Measurements from ENCODE around the gene RND1.

Gene RND1

GRCh38 chr12:48828841-48829575, 36.7 kb downstream of the RND1 start:
- H4K8ac ChIP-seq (ENCODE audit: low read length) = no peak overlapping the region
- H3K4me2 ChIP-seq (ENCODE audit: low read length, poor library complexity, severe bottlenecking) = no peak overlapping the region
- H3K4me1 ChIP-seq (ENCODE audit: control insufficient read depth, insufficient read depth, low read depth, low read length) = no peaks in the 10 kb centered on the region
- no peak for DNase-seq
- no peak overlapping the region for H3K27ac ChIP-seq (ENCODE audit: low read length, poor library complexity, severe bottlenecking)
- H3K9ac ChIP-seq (ENCODE audit: low read length) = no peak overlapping the region
- no peak overlapping the region for H3K18ac ChIP-seq (ENCODE audit: low read depth in 1 of 2, low read length in 2 of 2)
- no peak overlapping the region for H3K23ac ChIP-seq (ENCODE audit: low read length in 2 of 2)
- no peak overlapping the region for H2AK5ac ChIP-seq (ENCODE audit: low read length, severe bottlenecking)
- peaks cover 11% of the 10 kb centered on the region for H3K79me1 ChIP-seq (replicated peaks; ENCODE audit: low read length, poor library complexity, severe bottlenecking)
- no peak overlapping the region for H2BK15ac ChIP-seq (ENCODE audit: low read depth, poor library complexity, severe bottlenecking)
- H3K27me3 ChIP-seq (ENCODE audit: control insufficient read depth in 1 of 2, insufficient read depth in 1 of 2, low read length in 2 of 2) = no peaks in the 10 kb centered on the region
- H2AFZ ChIP-seq (ENCODE audit: low read depth, low read length) = no peak overlapping the region
- no peaks in the 10 kb centered on the region for H3K9me3 ChIP-seq (ENCODE audit: control insufficient read depth, low read length)
- peaks cover 95 to 99% of the 10 kb centered on the region in 2 experiments for H3K36me3 ChIP-seq (ENCODE audit: control insufficient read depth in 1 of 2, insufficient read depth in 2 of 2, low read depth in 1 of 2, low read length in 2 of 2)
- no peak overlapping the region for H4K91ac ChIP-seq (ENCODE audit: low read length)
- H3K4me3 ChIP-seq (ENCODE audit: insufficient read depth in 1 of 2, low read depth in 1 of 2, low read length in 2 of 2) = no peak overlapping the region
- no peak overlapping the region for H3K14ac ChIP-seq (ENCODE audit: low read length in 2 of 2)
- H2BK12ac ChIP-seq (ENCODE audit: low read length in 2 of 2) = no peak overlapping the region
- H2BK120ac ChIP-seq (ENCODE audit: low read depth, low read length) = no peak overlapping the region
- no peak overlapping the region for H3K4ac ChIP-seq (ENCODE audit: low read depth in 1 of 2, low read length in 2 of 2)
- WGBS = 95% methylated on average over 15 of the region's 16 CpGs
- H2BK5ac ChIP-seq (ENCODE audit: low read depth, low read length, poor library complexity, severe bottlenecking) = no peak overlapping the region

GRCh38 chr12:48828293-48828692, 37.4 kb downstream of the RND1 start:
- H3K4me1 ChIP-seq (ENCODE audit: control insufficient read depth, insufficient read depth, low read depth, low read length) = no peaks in the 10 kb centered on the region
- H2AFZ ChIP-seq (ENCODE audit: low read depth, low read length) = no peak overlapping the region
- no peak overlapping the region for H3K4ac ChIP-seq (ENCODE audit: low read depth in 1 of 2, low read length in 2 of 2)
- no peak overlapping the region for H3K27ac ChIP-seq (ENCODE audit: low read length, poor library complexity, severe bottlenecking)
- no peak overlapping the region for H2AK5ac ChIP-seq (ENCODE audit: low read length, severe bottlenecking)
- H3K18ac ChIP-seq (ENCODE audit: low read depth in 1 of 2, low read length in 2 of 2) = no peak overlapping the region
- no peak overlapping the region for H3K23ac ChIP-seq (ENCODE audit: low read length in 2 of 2)
- H2BK120ac ChIP-seq (ENCODE audit: low read depth, low read length) = no peak overlapping the region
- H3K9me3 ChIP-seq (ENCODE audit: control insufficient read depth, low read length) = no peaks in the 10 kb centered on the region
- peaks cover 11% of the 10 kb centered on the region for H3K79me1 ChIP-seq (replicated peaks; ENCODE audit: low read length, poor library complexity, severe bottlenecking)
- no peak overlapping the region for H3K9ac ChIP-seq (ENCODE audit: low read length)
- H2BK15ac ChIP-seq (ENCODE audit: low read depth, poor library complexity, severe bottlenecking) = no peak overlapping the region
- H3K27me3 ChIP-seq (ENCODE audit: control insufficient read depth in 1 of 2, insufficient read depth in 1 of 2, low read length in 2 of 2) = no peaks in the 10 kb centered on the region
- no peak overlapping the region for H3K4me2 ChIP-seq (ENCODE audit: low read length, poor library complexity, severe bottlenecking)
- H2BK5ac ChIP-seq (ENCODE audit: low read depth, low read length, poor library complexity, severe bottlenecking) = no peak overlapping the region
- no peak overlapping the region for H4K91ac ChIP-seq (ENCODE audit: low read length)
- no peak for DNase-seq
- no peak overlapping the region for H2BK12ac ChIP-seq (ENCODE audit: low read length in 2 of 2)
- 67% methylated on average over 2 of the region's 2 CpGs for WGBS
- H4K8ac ChIP-seq (ENCODE audit: low read length) = no peak overlapping the region
- peaks cover 99 to 100% of the 10 kb centered on the region in 2 experiments for H3K36me3 ChIP-seq (ENCODE audit: control insufficient read depth in 1 of 2, insufficient read depth in 2 of 2, low read depth in 1 of 2, low read length in 2 of 2)
- no peak overlapping the region for H3K4me3 ChIP-seq (ENCODE audit: insufficient read depth in 1 of 2, low read depth in 1 of 2, low read length in 2 of 2)
- H3K14ac ChIP-seq (ENCODE audit: low read length in 2 of 2) = no peak overlapping the region

- no peak overlapping the region for H4K91ac ChIP-seq (ENCODE audit: low read length)
- DNase-seq = no peak
These were observed 38.1 kb downstream of the RND1 start for GRCh38 chr12:48827513-48828096.

GRCh38 chr12:48827026-48827425, 38.6 kb downstream of the RND1 start:
- Histone ChIP-seq H2BK120ac (ENCODE audit: low read depth, low read length) (no peak overlapping the region), H3K4me1 (ENCODE audit: control insufficient read depth, insufficient read depth, low read depth, low read length) (no peaks in the 10 kb centered on the region), H2AK5ac (ENCODE audit: low read length, severe bottlenecking) (no peak overlapping the region), H3K9ac (ENCODE audit: low read length) (no peak overlapping the region), H2BK5ac (ENCODE audit: low read depth, low read length, poor library complexity, severe bottlenecking) (no peak overlapping the region), H3K4me2 (ENCODE audit: low read length, poor library complexity, severe bottlenecking) (no peak overlapping the region), H3K4me3 (ENCODE audit: insufficient read depth in 1 of 2, low read depth in 1 of 2, low read length in 2 of 2) (no peak overlapping the region), H4K91ac (ENCODE audit: low read length) (no peak overlapping the region), H3K79me1 (replicated peaks; ENCODE audit: low read length, poor library complexity, severe bottlenecking) (peaks cover 11% of the 10 kb centered on the region), H3K36me3 (ENCODE audit: control insufficient read depth in 1 of 2, insufficient read depth in 2 of 2, low read depth in 1 of 2, low read length in 2 of 2) (peaks cover 88 to 91% of the 10 kb centered on the region in 2 experiments), H2BK15ac (ENCODE audit: low read depth, poor library complexity, severe bottlenecking) (no peak overlapping the region), H3K27ac (ENCODE audit: low read length, poor library complexity, severe bottlenecking) (no peak overlapping the region), H2AFZ (ENCODE audit: low read depth, low read length) (no peak overlapping the region), H3K14ac (ENCODE audit: low read length in 2 of 2) (no peak overlapping the region), H3K9me3 (ENCODE audit: control insufficient read depth, low read length) (no peaks in the 10 kb centered on the region), H4K8ac (ENCODE audit: low read length) (no peak overlapping the region), H3K4ac (ENCODE audit: low read depth in 1 of 2, low read length in 2 of 2) (no peak overlapping the region), H3K18ac (ENCODE audit: low read depth in 1 of 2, low read length in 2 of 2) (no peak overlapping the region), H2BK12ac (ENCODE audit: low read length in 2 of 2) (no peak overlapping the region), H3K23ac (ENCODE audit: low read length in 2 of 2) (no peak overlapping the region), H3K27me3 (ENCODE audit: control insufficient read depth in 1 of 2, insufficient read depth in 1 of 2, low read length in 2 of 2) (no peaks in the 10 kb centered on the region)
- DNase-seq = no peak
- WGBS = 84% methylated on average over 8 of the region's 8 CpGs

More at GRCh38 chr12:48827513-48828096, 38.1 kb downstream of the RND1 start:
- Histone ChIP-seq H3K4me2 (ENCODE audit: low read length, poor library complexity, severe bottlenecking) (no peak overlapping the region), H3K79me1 (replicated peaks; ENCODE audit: low read length, poor library complexity, severe bottlenecking) (peaks cover 11% of the 10 kb centered on the region), H2AK5ac (ENCODE audit: low read length, severe bottlenecking) (no peak overlapping the region), H3K4ac (ENCODE audit: low read depth in 1 of 2, low read length in 2 of 2) (no peak overlapping the region), H3K14ac (ENCODE audit: low read length in 2 of 2) (no peak overlapping the region), H3K23ac (ENCODE audit: low read length in 2 of 2) (no peak overlapping the region), H4K8ac (ENCODE audit: low read length) (no peak overlapping the region), H3K27me3 (ENCODE audit: control insufficient read depth in 1 of 2, insufficient read depth in 1 of 2, low read length in 2 of 2) (no peaks in the 10 kb centered on the region), H2BK120ac (ENCODE audit: low read depth, low read length) (no peak overlapping the region), H3K4me3 (ENCODE audit: insufficient read depth in 1 of 2, low read depth in 1 of 2, low read length in 2 of 2) (no peak overlapping the region), H3K27ac (ENCODE audit: low read length, poor library complexity, severe bottlenecking) (no peak overlapping the region), H3K9ac (ENCODE audit: low read length) (no peak overlapping the region), H2BK12ac (ENCODE audit: low read length in 2 of 2) (no peak overlapping the region), H2BK5ac (ENCODE audit: low read depth, low read length, poor library complexity, severe bottlenecking) (no peak overlapping the region), H3K4me1 (ENCODE audit: control insufficient read depth, insufficient read depth, low read depth, low read length) (no peaks in the 10 kb centered on the region), H3K36me3 (ENCODE audit: control insufficient read depth in 1 of 2, insufficient read depth in 2 of 2, low read depth in 1 of 2, low read length in 2 of 2) (peaks cover 94 to 96% of the 10 kb centered on the region in 2 experiments), H3K18ac (ENCODE audit: low read depth in 1 of 2, low read length in 2 of 2) (no peak overlapping the region), H2AFZ (ENCODE audit: low read depth, low read length) (no peak overlapping the region), H3K9me3 (ENCODE audit: control insufficient read depth, low read length) (no peaks in the 10 kb centered on the region), H2BK15ac (ENCODE audit: low read depth, poor library complexity, severe bottlenecking) (no peak overlapping the region)
- 97% methylated on average over 17 of the region's 17 CpGs for WGBS

Measured in mesenchymal stem cell (in vitro differentiated cells and primary cell).